IMR-90 (cell line): ENCODE results near the gene ASXL1. TPM values are rescaled to one million over a fixed set of nuclear protein-coding genes. Genes with fewer than 3 reads are reported as not detected.

Experiments used
- ATAC-seq: fragments of 200-7000 bp; cut with Tn5 transposase; 2 replicates; pipeline ENCODE4 v1.9.1; 2020; ENCODE audit warnings: low read depth, mild to moderate bottlenecking, moderate library complexity
- BruUV-seq: library from RNA; stranded (reverse); fragments of 400-500 nt; replicated peaks from 2 replicates; lab custom pipeline; 2021; lab: Mats Ljungman, UMichigan
- CTCF ChIA-PET: fragments of 300-600 bp; formaldehyde crosslinking; extraction: SDS; loops from one replicate; lab custom pipeline; 2021; ENCODE audit warnings: antibody characterized with exemption; lab: Yijun Ruan, JAX
- POLR2A ChIA-PET: fragments of 300-600 bp; sonication (Branson Sonifier 250); formaldehyde crosslinking; loops from one replicate; lab custom pipeline; 2022; ENCODE audit warnings: antibody characterized with exemption; ENCODE audit not compliant: unreplicated experiment; lab: Charles Lee
- DNase-seq: peaks from one replicate; pipeline ENCODE4 v3.0.0; 2013
- H2AFZ ChIP-seq: replicated peaks from 2 replicates; pipeline ENCODE3; 2013; ENCODE audit warnings: low read length, mild to moderate bottlenecking; ENCODE audit not compliant: poor library complexity
- H2AK5ac ChIP-seq: 2 replicates; pipeline ENCODE4 v1.6.1; 2013; ENCODE audit warnings: low read depth, low read length, inconsistent platforms
- H2AK9ac ChIP-seq: replicated peaks from 2 replicates; pipeline ENCODE3; 2013; ENCODE audit warnings: mild to moderate bottlenecking, low read depth, low read length, moderate library complexity; ENCODE audit not compliant: poor library complexity
- H2BK120ac ChIP-seq: 2 replicates; pipeline ENCODE4 v1.6.1; 2013; ENCODE audit warnings: low read depth, low read length, inconsistent platforms
- H2BK15ac ChIP-seq: 3 replicates; pipeline ENCODE4 v1.6.1; 2013; ENCODE audit warnings: low read depth, low read length, inconsistent platforms
- H2BK20ac ChIP-seq: 2 replicates; pipeline ENCODE4 v1.6.1; 2013; ENCODE audit warnings: low read depth, mild to moderate bottlenecking, inconsistent platforms, low read length, moderate library complexity
- H2BK5ac ChIP-seq: 2 replicates; pipeline ENCODE4 v1.6.1; 2013; ENCODE audit warnings: mild to moderate bottlenecking, low read depth, low read length, inconsistent platforms; ENCODE audit not compliant: poor library complexity, severe bottlenecking
- H3K14ac ChIP-seq: replicated peaks from 2 replicates; pipeline ENCODE4 v1.6.1; 2013; ENCODE audit warnings: low read depth, low read length, inconsistent platforms
- H3K18ac ChIP-seq: 2 replicates; pipeline ENCODE4 v1.6.1; 2013; ENCODE audit warnings: low read depth, low read length, control low read depth
- H3K23ac ChIP-seq: 2 replicates; pipeline ENCODE4 v1.6.1; 2013; ENCODE audit warnings: low read depth, low read length, inconsistent platforms
- H3K27ac ChIP-seq: 2 replicates; pipeline ENCODE4 v1.5.1; 2013; ENCODE audit warnings: mild to moderate bottlenecking, control low read depth, low read length; ENCODE audit not compliant: insufficient read depth
- H3K27me3 ChIP-seq: 2 replicates; pipeline ENCODE4 v1.6.1; 2013; ENCODE audit warnings: low read length; ENCODE audit not compliant: control insufficient read depth, insufficient read depth
- H3K36me3 ChIP-seq: 2 replicates; pipeline ENCODE4 v1.6.1; 2013; ENCODE audit warnings: low read length, mixed read lengths; ENCODE audit not compliant: control insufficient read depth, insufficient read depth
- H3K4ac ChIP-seq: 2 replicates; pipeline ENCODE4 v1.6.1; 2013; ENCODE audit warnings: low read depth, low read length, inconsistent platforms
- H3K4me1 ChIP-seq: 2 replicates; pipeline ENCODE4 v1.6.1; 2013; ENCODE audit warnings: low read length, mixed read lengths; ENCODE audit not compliant: control insufficient read depth, insufficient read depth
- H3K4me2 ChIP-seq: 2 replicates; pipeline ENCODE4 v1.6.1; 2013; ENCODE audit warnings: low read depth, mild to moderate bottlenecking, control low read depth, low read length, moderate library complexity
- H3K4me3 ChIP-seq: 2 replicates; pipeline ENCODE4 v1.5.1; 2013; ENCODE audit warnings: low read depth, mild to moderate bottlenecking, control low read depth, low read length, moderate library complexity; ENCODE audit not compliant: insufficient read depth
- H3K56ac ChIP-seq: 2 replicates; pipeline ENCODE4 v1.6.1; 2013; ENCODE audit warnings: low read length, inconsistent platforms; ENCODE audit not compliant: insufficient read depth; ENCODE audit errors: extremely low read depth
- H3K79me1 ChIP-seq, 2 experiments: 2 replicates each; pipeline ENCODE4 v1.6.1; 2013; ENCODE audit warnings: low read length in 2 of 2, inconsistent platforms in 1 of 2, low read depth in 1 of 2
- H3K9ac ChIP-seq: 2 replicates; pipeline ENCODE4 v1.6.1; 2013; ENCODE audit warnings: low read depth, low read length, control low read depth
- H3K9me1 ChIP-seq: 2 replicates; pipeline ENCODE4 v1.6.1; 2013; ENCODE audit warnings: low read length, inconsistent platforms; ENCODE audit not compliant: insufficient read depth
- H3K9me3 ChIP-seq: 2 replicates; pipeline ENCODE4 v1.6.1; 2013; ENCODE audit warnings: low read length; ENCODE audit not compliant: control insufficient read depth, insufficient read depth
- H4K20me1 ChIP-seq: 2 replicates; pipeline ENCODE4 v1.6.1; 2013; ENCODE audit warnings: low read length, inconsistent platforms; ENCODE audit not compliant: insufficient read depth
- H4K5ac ChIP-seq: 2 replicates; pipeline ENCODE4 v1.6.1; 2013; ENCODE audit warnings: mild to moderate bottlenecking, low read depth, low read length, control low read depth
- H4K8ac ChIP-seq, 2 experiments: 2 replicates each; pipeline ENCODE4 v1.6.1; 2013; ENCODE audit warnings: low read depth in 2 of 2, low read length in 2 of 2, control low read depth in 1 of 2, inconsistent platforms in 1 of 2
- H4K91ac ChIP-seq: 2 replicates; pipeline ENCODE4 v1.6.1; 2013; ENCODE audit warnings: low read depth, low read length, inconsistent platforms; ENCODE audit not compliant: insufficient read depth
- ELK1 ChIP-seq: fragments of 150-350 bp; IDR thresholded peaks from 2 replicates; pipeline ENCODE4 v1.6.1; 2016; ENCODE audit warnings: low read depth, mild to moderate bottlenecking, low read length, moderate library complexity, borderline replicate concordance
- NFE2L2 ChIP-seq: fragments of 150-350 bp; IDR thresholded peaks from 2 replicates; pipeline ENCODE4 v1.6.1; 2016; ENCODE audit warnings: low read depth, mild to moderate bottlenecking, low read length
- RCOR1 ChIP-seq: IDR thresholded peaks from 2 replicates; pipeline ENCODE4 v1.6.1; 2012; ENCODE audit warnings: mild to moderate bottlenecking, low read length, improper control_type of control experiment; ENCODE audit not compliant: insufficient replicate concordance
- RFX5 ChIP-seq: IDR thresholded peaks from 2 replicates; pipeline ENCODE4 v1.8.0; 2012; ENCODE audit warnings: low read depth, mild to moderate bottlenecking, low read length, moderate library complexity
- SMC3 ChIP-seq: fragments of 150-350 bp; IDR thresholded peaks from 2 replicates; pipeline ENCODE4 v1.6.1; 2016; ENCODE audit warnings: low read depth, mild to moderate bottlenecking, antibody characterized with exemption, low read length, moderate library complexity
- USF2 ChIP-seq: fragments of 150-350 bp; IDR thresholded peaks from 2 replicates; pipeline ENCODE4 v1.6.1; 2017; ENCODE audit warnings: mild to moderate bottlenecking, antibody characterized with exemption, low read length, low read depth
- WGBS, 2 experiments: methylation state at CpG; one replicate each; pipeline versions ENCODE4 v1.1.5 to v1.1.7; 2013; ENCODE audit warnings: missing lambda C conversion rate in 2 of 2; ENCODE audit not compliant: insufficient read length in 1 of 2; ENCODE audit errors: extremely low coverage in 2 of 2; 5-methylcytosine and 5-hydroxymethylcytosine counted together
- dilution Hi-C: fragments of 300-500 bp; cut with HindIII; formaldehyde crosslinking; loops from one replicate; pipeline ENCODE4 v1.14.3; 2018; ENCODE audit warnings: low sequenced_read_pairs; ENCODE audit not compliant: unreplicated experiment
- in situ Hi-C: fragments of 300-500 bp; cut with MboI; formaldehyde crosslinking; loops from 3 replicates; pipeline ENCODE4 v1.14.3; 2019; ENCODE audit warnings: low sequenced_read_pairs, inconsistent platforms, mixed read lengths
- intact Hi-C: fragments of 100-400 bp; cut with micrococcal nuclease; formaldehyde crosslinking; loops from 2 replicates; pipeline ENCODE4 v1.10.0; 2022
- polyA plus RNA-seq, 3 experiments: library from polyadenylated mRNA; depleted of rRNA; stranded (reverse); fragments of >200 nt; gene quantifications; 2 replicates each; pipeline ENCODE4 v1.2.3, GENCODE V29; 2012; ENCODE audit warnings: low replicate concordance in 1 of 3
- total RNA-seq: library from RNA; depleted of rRNA; stranded (reverse); fragments of >200 nt; gene quantifications from 2 replicates; pipeline ENCODE4 v1.2.3, GENCODE V29; 2012

ASXL1 gene
- total and polyA plus RNA-seq, 2 of the 4 experiments (the other 2 are of a cell fraction) = 29.9 to 37.1 TPM

GRCh38 chr20:32350421-32350820 is 7.7 kb upstream of the ASXL1 start:
- DNase-seq (no peak), ATAC-seq (no peak)
- Histone ChIP-seq H2BK20ac (no peak overlapping the region), H2AK5ac (no peak overlapping the region), H4K20me1 (peaks cover under 1% of the 10 kb centered on the region; the same call in 1 of the 2 replicates), H3K4me1 (peaks cover 2% of the 10 kb centered on the region; the same call in 1 of the 2 replicates), H3K4ac (no peak overlapping the region), H2BK120ac (no peak overlapping the region), H2BK5ac (no peak overlapping the region), H2BK15ac (no peak overlapping the region), H4K8ac (no peak overlapping the region), H3K79me1 (peaks cover 0 to 8% of the 10 kb centered on the region in 2 experiments; a peak in 1 of 4 replicates), H3K56ac (no peak overlapping the region), H3K4me3 (no peak overlapping the region), H2AFZ (no peak overlapping the region), H3K36me3 (no peaks in the 10 kb centered on the region), H4K91ac (no peak overlapping the region), H3K9me1 (peaks cover 12% of the 10 kb centered on the region), H3K18ac (no peak overlapping the region), H3K9ac (no peak overlapping the region), H3K9me3 (no peaks in the 10 kb centered on the region), H3K27me3 (no peaks in the 10 kb centered on the region), H3K23ac (no peak overlapping the region), H3K14ac (no peak overlapping the region), H2AK9ac (no peak overlapping the region), H3K27ac (no peak overlapping the region), H3K4me2 (no peak overlapping the region), H4K5ac (no peak overlapping the region)
- in situ Hi-C loops = no loop called here
- ChIA-PET POLR2A (no interaction called here), CTCF (interaction anchor here (1.2 kb wide), 1 partner anchor 153 kb away, joined by 4 read pairs; no protein-coding TSS in a partner anchor)
- BruUV-seq = no TSS peak
- WGBS, 2 experiments = no CpG with 5 or more reads among the region's 3 CpGs
- TF ChIP-seq USF2 (no peak), NFE2L2 (no peak), RCOR1 (no peak), ELK1 (no peak), RFX5 (no peak), SMC3 (no peak)
- intact Hi-C loops = no loop called here
- dilution Hi-C loops = no loop called here
